K562 (cell line): ENCODE results near the gene CPNE2. TPM values are rescaled to one million over a fixed set of nuclear protein-coding genes. Genes with fewer than 3 reads are reported as not detected.

Experiments
- ATAC-seq: fragments of 200-7000 bp; cut with Tn5 transposase; 3 replicates; pipeline ENCODE4 v1.9.1; 2020; ENCODE audit warnings: moderate library complexity
- BruUV-seq: library from RNA; stranded (reverse); fragments of 400-500 nt; replicated peaks from 2 replicates; lab custom pipeline; 2021; lab: Mats Ljungman, UMichigan
- CTCF ChIA-PET: fragments of 300-600 bp; formaldehyde crosslinking; extraction: SDS; loops from one replicate; lab custom pipeline; 2021; ENCODE audit warnings: low intra/inter-chr PET ratio; lab: Yijun Ruan, JAX
- POLR2A ChIA-PET: fragments of 300-600, 350-650 bp; sonication (Branson Sonifier 250); formaldehyde crosslinking; extraction: SDS; loops from one replicate; lab custom pipeline; 2021; ENCODE audit warnings: antibody characterized with exemption, inconsistent platforms; lab: Yijun Ruan, JAX
- DNase-seq, 4 experiments: peaks; one replicate each; pipeline versions ENCODE4 v3.0.0 to v3.0.0-alpha.2; 2011 to 2018; ENCODE audit warnings: low spot score in 3 of 4, mixed read lengths in 3 of 4; ENCODE audit errors: extremely low read depth in 1 of 4
- FAIRE-seq: peaks from 2 replicates; lab custom pipeline; 2011; peaks lifted over from hg19 to GRCh38; lab: Jason Lieb, UNC
- H2AFZ ChIP-seq: 2 replicates; pipeline ENCODE4 v1.6.0; 2011; ENCODE audit warnings: low read depth, low read length, control low read depth, inconsistent platforms
- H3K27ac ChIP-seq: fragments of 200-600 bp; 3 replicates; pipeline ENCODE4 v1.8.0; 2011; ENCODE audit warnings: low read depth, mild to moderate bottlenecking, control low read depth, inconsistent platforms, low read length, moderate library complexity, mixed read lengths; ENCODE audit errors: extremely low read depth
- H3K27me3 ChIP-seq, 2 experiments: fragments of 300-600 bp in 1 of 2; 2 replicates in 1 of 2; 3 replicates in 1 of 2; pipeline versions ENCODE4 v1.6.0 to v1.8.0; 2011; ENCODE audit warnings: inconsistent platforms in 2 of 2, low read length in 2 of 2, mild to moderate bottlenecking in 1 of 2, mixed read lengths in 1 of 2, moderate library complexity in 1 of 2; ENCODE audit not compliant: control insufficient read depth in 2 of 2, insufficient read depth in 2 of 2
- H3K36me3 ChIP-seq: fragments of 300-600 bp; 3 replicates; pipeline ENCODE4 v1.8.0; 2011; ENCODE audit warnings: mild to moderate bottlenecking, low read length, inconsistent platforms; ENCODE audit not compliant: control insufficient read depth, insufficient read depth
- H3K4me1 ChIP-seq, 2 experiments: fragments of 200-600 bp in 1 of 2; replicated peaks in 1 of 2; 2 replicates in 1 of 2; 3 replicates in 1 of 2; pipeline versions ENCODE4 v1.5.1 to v1.8.0; 2011; ENCODE audit warnings: inconsistent platforms in 2 of 2, low read length in 2 of 2, mild to moderate bottlenecking in 1 of 2, mixed read lengths in 1 of 2, moderate library complexity in 1 of 2; ENCODE audit not compliant: control insufficient read depth in 2 of 2, insufficient read depth in 2 of 2
- H3K4me2 ChIP-seq: 2 replicates; pipeline ENCODE4 v1.6.1; 2011; ENCODE audit warnings: low read length, control low read depth, inconsistent platforms, mixed read lengths; ENCODE audit not compliant: insufficient read depth
- H3K4me3 ChIP-seq: fragments of 200-600 bp; sonication (generic), shearing (Covaris generic); 2 replicates; pipeline ENCODE4 v1.5.1; 2016; ENCODE audit warnings: control low read depth, inconsistent platforms
- H3K79me2 ChIP-seq: fragments of 200-600 bp; 3 replicates; pipeline ENCODE4 v1.8.0; 2011; ENCODE audit warnings: low read length, inconsistent platforms; ENCODE audit not compliant: control insufficient read depth, insufficient read depth
- H3K9ac ChIP-seq, 2 experiments: 2 replicates each; pipeline versions ENCODE4 v1.6.0 to v1.6.1; 2011; ENCODE audit warnings: low read depth in 2 of 2, low read length in 2 of 2, control low read depth in 1 of 2, inconsistent platforms in 1 of 2, mild to moderate bottlenecking in 1 of 2, mixed read lengths in 1 of 2; ENCODE audit not compliant: insufficient read depth in 1 of 2
- H3K9me1 ChIP-seq: one replicate; pipeline ENCODE4 v1.6.0; 2011; ENCODE audit warnings: inconsistent platforms, mild to moderate bottlenecking, low read length, moderate library complexity; ENCODE audit not compliant: control insufficient read depth, insufficient read depth
- H3K9me3 ChIP-seq: replicated peaks from 2 replicates; pipeline ENCODE4 v1.5.1; 2011; ENCODE audit warnings: low read depth, low read length, inconsistent platforms; ENCODE audit not compliant: control insufficient read depth, insufficient read depth
- H4K20me1 ChIP-seq: replicated peaks from 2 replicates; pipeline ENCODE4 v1.6.1; 2011; ENCODE audit warnings: low read length, inconsistent platforms, mixed read lengths; ENCODE audit not compliant: control insufficient read depth, insufficient read depth
- C11orf30 ChIP-seq: fragments of 450-650 bp; IDR thresholded peaks from 2 replicates; pipeline ENCODE4 v1.6.1; 2016; ENCODE audit warnings: low read depth, mild to moderate bottlenecking
- ELF4 ChIP-seq: fragments of 450-650 bp; formaldehyde crosslinking; IDR thresholded peaks from 2 replicates; pipeline ENCODE4 v1.4.0; 2022; ENCODE audit warnings: missing genetic modification characterization
- EWSR1 ChIP-seq: fragments of 450-650 bp; IDR thresholded peaks from 2 replicates; pipeline ENCODE4 v1.6.1; 2018; ENCODE audit warnings: borderline replicate concordance, mild to moderate bottlenecking, low read depth, moderate library complexity; ENCODE audit not compliant: partially characterized antibody
- MAFF ChIP-seq: IDR thresholded peaks from 2 replicates; pipeline ENCODE4 v1.6.1; 2012; ENCODE audit warnings: low read length, improper control_type of control experiment
- MAFG ChIP-seq: fragments of 450-650 bp; conservative IDR thresholded peaks from 2 replicates; pipeline ENCODE4 v1.6.1; 2016; ENCODE audit warnings: missing genetic modification characterization, missing compliant biosample characterization
- MAFK ChIP-seq: IDR thresholded peaks from 2 replicates; pipeline ENCODE4 v1.6.1; 2011; ENCODE audit warnings: low read length, improper control_type of control experiment
- PHB ChIP-seq: fragments of 250-450 bp; sonication (Bioruptor Pico); IDR thresholded peaks from 2 replicates; pipeline ENCODE4 v1.5.0; 2021
- PYGO2 ChIP-seq: fragments of 450-650 bp; IDR thresholded peaks from 2 replicates; pipeline ENCODE4 v1.6.1; 2016; ENCODE audit warnings: mild to moderate bottlenecking, missing genetic modification characterization, moderate library complexity, missing compliant biosample characterization
- ZNF316 ChIP-seq: fragments of 450-650 bp; IDR thresholded peaks from 2 replicates; pipeline ENCODE4 v1.6.1; 2016
- ZNF347 ChIP-seq: fragments of 450-650 bp; formaldehyde crosslinking; IDR thresholded peaks from 2 replicates; pipeline ENCODE4 v1.4.0; 2020; ENCODE audit warnings: low read depth, mild to moderate bottlenecking, moderate library complexity
- ZNF507 ChIP-seq: conservative IDR thresholded peaks from 2 replicates; pipeline ENCODE4 v1.6.1; 2017; ENCODE audit warnings: missing genetic modification characterization, missing compliant biosample characterization
- ZNF583 ChIP-seq: fragments of 250-450 bp; sonication (Bioruptor Pico); IDR thresholded peaks from 2 replicates; pipeline ENCODE4 v1.4.0; 2020
- WGBS: fragments of 100-300 bp; shearing (Covaris generic); methylation state at CpG from one replicate; pipeline ENCODE4 v1.1.6; 2016; ENCODE audit warnings: low coverage, mixed read lengths; ENCODE audit not compliant: insufficient coverage; ENCODE audit errors: missing lambda C conversion rate; 5-methylcytosine and 5-hydroxymethylcytosine counted together
- in situ Hi-C: fragments of 300-500 bp; cut with MboI; formaldehyde crosslinking; loops from 4 replicates; pipeline ENCODE4 v1.15.0; 2018; ENCODE audit warnings: inconsistent platforms, mixed read lengths
- intact Hi-C: fragments of 100-400 bp; cut with micrococcal nuclease; formaldehyde crosslinking; loops from 2 replicates; pipeline ENCODE4 v1.14.2; 2022
- polyA plus RNA-seq, 8 experiments: library from polyadenylated mRNA; depleted of rRNA in 4 of 8; stranded (reverse) in 5 of 8; unstranded in 3 of 8; fragments of >200 nt; fragmentation: Nextera tagmentation in 2 of 8; fragmentation: Illumina TruSeq in 1 of 8; extraction: Ambion mirVana in 2 of 8; extraction: Trizol in 1 of 8; gene quantifications; 2 replicates each; pipeline versions ENCODE4 v1.2.1 to v1.2.3, GENCODE V29; 2011 to 2014; ENCODE audit warnings: inconsistent platforms in 1 of 8, missing spikeins in 1 of 8
- total RNA-seq, 7 experiments: library from RNA; depleted of rRNA in 6 of 7; stranded (reverse); fragments of >200 nt in 6 of 7; fragmentation: Illumina TruSeq in 2 of 7; extraction: Trizol in 2 of 7; gene quantifications; 2 replicates each; pipeline versions ENCODE4 v1.2.1 to v1.2.3, GENCODE V29; 2011 to 2021; ENCODE audit warnings: low replicate concordance in 1 of 7

The CPNE2 gene
- total and polyA plus RNA-seq, 9 of the 15 experiments (the other 6 are each of a cell fraction or from before 2014, with no cell fraction given) = 3.0 to 13.9 (median 8.6) TPM

DNA sequence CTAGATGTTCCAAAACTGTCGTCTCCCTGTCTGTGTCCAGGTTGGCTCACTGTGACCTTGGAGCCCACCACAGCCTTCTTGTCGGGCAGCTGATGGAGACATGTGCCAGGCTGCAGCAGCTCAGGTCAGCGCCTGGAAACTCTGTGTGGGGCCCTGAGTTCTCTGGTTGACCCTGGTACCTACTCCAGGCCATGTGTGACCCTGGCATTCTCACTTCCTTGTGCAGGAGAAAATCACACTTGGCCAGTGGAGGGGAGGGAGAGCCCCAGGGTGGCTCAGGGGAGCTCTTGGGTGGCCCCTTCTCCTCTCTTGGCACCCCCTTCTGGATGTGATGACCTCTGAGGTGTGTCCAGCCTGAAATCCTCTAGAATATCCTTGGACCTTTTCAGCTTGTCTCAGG lies 25.0 kb upstream of the CPNE2 start:
- Histone ChIP-seq H3K79me2 (no peaks in the 10 kb centered on the region), H3K4me2 (no peak overlapping the region), H3K36me3 (no peaks in the 10 kb centered on the region), H3K4me1 (peaks cover 8 to 19% of the 10 kb centered on the region in 2 experiments), H3K27ac (no peak overlapping the region), H3K27me3 (no peaks in the 10 kb centered on the region), H3K9me1 (peaks cover 6% of the 10 kb centered on the region), H3K4me3 (no peak overlapping the region), H3K9me3 (no peaks in the 10 kb centered on the region), H2AFZ (no peak overlapping the region; the same call in 1 of the 2 replicates), H4K20me1 (no peaks in the 10 kb centered on the region), H3K9ac (no peak overlapping the region; a peak in 1 of 4 replicates)
- ATAC-seq = no peak
- CTCF ChIA-PET = no interaction called here
- no TSS peak for BruUV-seq
- no peak for TF ChIP-seq PHB (CRISPR knock-in tag)
- no peak for TF ChIP-seq ZNF347
- no peak for TF ChIP-seq ELF4 (CRISPR knock-in tag)
- no peak for TF ChIP-seq EWSR1
- no peak for TF ChIP-seq ZNF507
- DNase-seq = no peak
- intact Hi-C loops = no loop called here
- in situ Hi-C loops = no loop called here
- WGBS = 25% methylated on average over 3 of the region's 3 CpGs
- POLR2A ChIA-PET = interaction anchor here (0.6 kb wide), 1 partner anchor 125 kb away, joined by 3 read pairs; no protein-coding TSS in a partner anchor
- FAIRE-seq = no peak

DNA sequence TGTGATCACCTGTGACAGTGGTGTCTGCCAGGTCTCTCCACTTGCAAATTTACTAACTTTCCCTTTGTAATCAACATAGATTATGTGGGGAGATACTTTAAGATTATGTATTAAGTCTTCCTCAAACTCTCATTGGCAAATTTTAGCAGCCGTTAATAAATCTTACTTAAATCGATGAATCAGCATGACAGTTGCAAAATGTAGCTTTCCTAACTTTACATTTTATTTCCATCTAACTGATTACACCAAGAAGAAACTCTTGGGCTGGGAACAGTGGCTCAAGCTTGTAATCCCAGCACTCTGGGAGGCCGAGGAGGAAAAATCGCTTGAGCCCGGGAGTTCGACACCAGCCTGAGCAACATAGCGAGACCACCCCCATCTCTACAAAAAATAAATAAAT lies 23.3 kb upstream of the CPNE2 start:
- Histone ChIP-seq H3K4me2 (no peak overlapping the region), H3K27me3 (no peaks in the 10 kb centered on the region; a peak in 1 of 5 replicates), H3K79me2 (no peaks in the 10 kb centered on the region), H3K4me3 (no peak overlapping the region), H3K9me3 (no peaks in the 10 kb centered on the region), H4K20me1 (no peaks in the 10 kb centered on the region), H2AFZ (no peak overlapping the region), H3K27ac (no peak overlapping the region), H3K9me1 (peaks cover 6% of the 10 kb centered on the region), H3K9ac (no peak overlapping the region), H3K4me1 (peaks cover 3 to 17% of the 10 kb centered on the region in 2 experiments; a peak in 3 of 5 replicates), H3K36me3 (no peaks in the 10 kb centered on the region)
- in situ Hi-C loops (no loop called here), intact Hi-C loops (no loop called here)
- TF ChIP-seq MAFK (peak; percentile 38; the same call in 1 of the 2 replicates), MAFG (tag) (peak; percentile 81), ZNF583 (CRISPR knock-in tag) (no peak), PYGO2 (tag) (no peak), ZNF316 (peak; percentile 86), MAFF (peak; percentile 41; the same call in 1 of the 2 replicates), C11orf30 (peak; percentile 79)
- POLR2A ChIA-PET = interaction anchor here (0.6 kb wide), 1 partner anchor 15 kb away, joined by 3 read pairs; no protein-coding TSS in a partner anchor
- DNase-seq (no peak), FAIRE-seq (no peak), ATAC-seq (no peak)
- WGBS = 49% methylated on average over 7 of the region's 7 CpGs
- BruUV-seq = no TSS peak
- CTCF ChIA-PET = no interaction called here
